ENCODE results near the gene KDR. TPM values are rescaled to one million over a fixed set of nuclear protein-coding genes. Genes with fewer than 3 reads are reported as not detected.
A peak's percentile ranks its signal among the peaks of the same experiment; 100 is the strongest.

KDR gene
- total RNA-seq, 4 donors from 2014 or later: 2.0 to 23.8 (median 5.9) TPM

DNA sequence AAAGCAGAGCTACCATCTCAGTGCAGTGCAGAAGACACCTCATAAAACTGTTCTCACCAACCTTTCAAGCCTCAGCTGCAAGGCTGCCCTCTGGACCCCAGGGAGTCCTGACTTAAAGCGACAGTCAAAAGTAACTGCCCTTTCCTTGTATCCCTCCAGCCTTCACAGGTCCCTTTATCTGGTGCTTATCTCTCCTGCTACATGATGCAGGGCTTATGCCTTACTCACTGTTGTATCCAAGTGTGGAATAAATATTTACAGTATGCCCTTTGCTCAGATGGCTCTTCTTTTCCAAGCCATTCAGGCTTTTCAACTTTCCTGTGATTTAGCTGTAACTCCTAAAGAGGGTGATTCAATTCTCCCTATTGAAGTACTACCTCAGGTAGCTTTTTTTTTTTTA, 92.6 kb downstream of the KDR start:
- Histone ChIP-seq H3K4me1 (peaks cover 7 to 40% (median 12%) of the 10 kb centered on the region in 3 donors), H3K4me3 (no peak overlapping the region), H3K27me3 (no peaks in the 10 kb centered on the region), H3K27ac (no peak overlapping the region), H3K36me3 (no peaks in the 10 kb centered on the region), H3K9me3 (no peaks in the 10 kb centered on the region)
- DNase-seq: no peak
- intact Hi-C loops (cut with DNase I): no loop called here
- no peak for TF ChIP-seq POLR2A (IDR thresholded peaks at IDR 0.05)
- TF ChIP-seq, protein P1, sequence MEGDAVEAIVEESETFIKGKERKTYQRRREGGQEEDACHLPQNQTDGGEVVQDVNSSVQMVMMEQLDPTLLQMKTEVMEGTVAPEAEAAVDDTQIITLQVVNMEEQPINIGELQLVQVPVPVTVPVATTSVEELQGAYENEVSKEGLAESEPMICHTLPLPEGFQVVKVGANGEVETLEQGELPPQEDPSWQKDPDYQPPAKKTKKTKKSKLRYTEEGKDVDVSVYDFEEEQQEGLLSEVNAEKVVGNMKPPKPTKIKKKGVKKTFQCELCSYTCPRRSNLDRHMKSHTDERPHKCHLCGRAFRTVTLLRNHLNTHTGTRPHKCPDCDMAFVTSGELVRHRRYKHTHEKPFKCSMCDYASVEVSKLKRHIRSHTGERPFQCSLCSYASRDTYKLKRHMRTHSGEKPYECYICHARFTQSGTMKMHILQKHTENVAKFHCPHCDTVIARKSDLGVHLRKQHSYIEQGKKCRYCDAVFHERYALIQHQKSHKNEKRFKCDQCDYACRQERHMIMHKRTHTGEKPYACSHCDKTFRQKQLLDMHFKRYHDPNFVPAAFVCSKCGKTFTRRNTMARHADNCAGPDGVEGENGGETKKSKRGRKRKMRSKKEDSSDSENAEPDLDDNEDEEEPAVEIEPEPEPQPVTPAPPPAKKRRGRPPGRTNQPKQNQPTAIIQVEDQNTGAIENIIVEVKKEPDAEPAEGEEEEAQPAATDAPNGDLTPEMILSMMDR (IDR thresholded peaks at IDR 0.05): no peak
- WGBS, 2 donors: 58 to 69% methylated on average over 1 of the region's 1 CpG

DNA sequence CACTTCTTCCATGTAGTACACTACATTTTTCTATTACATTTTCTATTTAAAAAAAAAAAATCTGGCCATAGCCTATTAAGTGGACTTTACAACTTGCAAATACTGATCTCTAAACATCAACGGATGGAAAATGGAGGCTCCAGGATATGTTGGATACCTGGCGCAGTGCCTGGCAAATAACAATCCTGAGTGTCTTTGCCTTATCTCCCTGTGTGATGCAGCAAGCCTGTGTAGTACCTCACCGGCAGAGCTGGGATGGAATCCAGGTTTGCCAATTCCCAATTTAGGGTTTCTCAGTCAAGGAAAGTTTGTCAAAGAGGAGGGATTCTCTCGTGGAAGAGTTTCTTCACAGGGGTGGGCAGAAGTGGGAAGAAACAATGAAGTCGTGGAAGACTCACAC, 93.2 kb downstream of the KDR start:
- DNase-seq: no peak
- TF ChIP-seq, protein P1 (IDR thresholded peaks at IDR 0.05): no peak
- TF ChIP-seq POLR2A (IDR thresholded peaks at IDR 0.05): no peak
- no peaks in the 10 kb centered on the region for H3K9me3 ChIP-seq
- H3K4me3 ChIP-seq: no peak overlapping the region
- peaks cover 7 to 36% (median 12%) of the 10 kb centered on the region in 3 donors for H3K4me1 ChIP-seq
- no peaks in the 10 kb centered on the region for H3K27me3 ChIP-seq
- intact Hi-C loops (cut with DNase I): no loop called here
- no peak overlapping the region for H3K27ac ChIP-seq
- no peaks in the 10 kb centered on the region for H3K36me3 ChIP-seq
- 78 to 79% methylated on average over 5 of the region's 5 CpGs for WGBS, 2 donors

DNA sequence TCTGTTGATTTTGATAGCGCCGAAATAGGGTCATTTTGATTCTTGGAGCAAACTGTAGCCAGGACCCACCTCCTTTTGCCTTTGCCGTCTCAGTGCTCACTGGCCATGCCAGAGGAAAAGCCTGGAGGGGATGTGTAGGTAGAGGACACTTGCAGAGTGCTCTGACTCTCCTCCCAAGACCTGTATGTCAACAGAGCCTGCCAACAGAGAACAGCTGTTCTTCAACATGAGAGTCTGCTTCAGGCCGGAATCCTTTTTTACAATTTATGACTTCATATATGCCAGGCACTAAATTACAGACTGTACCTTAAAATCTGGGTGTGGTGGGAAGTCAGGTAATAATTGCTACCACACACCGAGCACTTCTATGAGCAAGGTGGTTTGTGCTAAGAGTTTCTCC, 94.2 kb downstream of the KDR start:
- no peaks in the 10 kb centered on the region for H3K36me3 ChIP-seq
- no peaks in the 10 kb centered on the region for H3K27me3 ChIP-seq
- DNase-seq: no peak
- H3K27ac ChIP-seq: peak overlapping the region in 2 of 4 donors; percentile 45 to 55
- no peak overlapping the region for H3K4me3 ChIP-seq
- peaks cover 6 to 26% (median 7%) of the 10 kb centered on the region in 3 donors for H3K4me1 ChIP-seq
- intact Hi-C loops (cut with DNase I): no loop called here
- no peak for TF ChIP-seq POLR2A (IDR thresholded peaks at IDR 0.05)
- TF ChIP-seq, protein P1 (IDR thresholded peaks at IDR 0.05): no peak
- WGBS, 2 donors: 57 to 67% methylated on average over 5 of the region's 5 CpGs
- H3K9me3 ChIP-seq: no peaks in the 10 kb centered on the region

DNA sequence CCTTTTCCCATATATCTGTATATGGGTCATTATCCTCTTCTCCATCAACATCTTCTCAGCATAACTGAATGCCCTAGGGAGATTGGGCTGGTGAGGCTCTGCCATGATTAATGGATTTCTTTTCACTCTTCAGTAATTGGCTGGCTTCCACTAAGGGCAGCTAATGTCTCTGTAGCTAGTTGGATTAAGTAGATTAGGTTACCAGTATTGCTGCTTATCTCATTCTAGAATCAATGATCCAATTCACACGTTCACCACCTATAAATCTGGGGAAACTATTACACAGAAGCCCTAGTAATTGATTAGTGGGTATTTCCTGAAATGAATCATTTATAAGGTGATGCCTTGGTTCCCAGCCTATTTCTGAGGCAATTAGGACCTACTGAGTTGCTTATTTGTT, 94.8 kb downstream of the KDR start:
- intact Hi-C loops (cut with DNase I): no loop called here
- 17 to 31% methylated on average over 1 of the region's 1 CpG for WGBS, 2 donors
- no peak for DNase-seq
- H3K4me3 ChIP-seq: no peak overlapping the region
- no peaks in the 10 kb centered on the region for H3K9me3 ChIP-seq
- no peaks in the 10 kb centered on the region for H3K36me3 ChIP-seq
- H3K27me3 ChIP-seq: no peaks in the 10 kb centered on the region
- no peak for TF ChIP-seq POLR2A (IDR thresholded peaks at IDR 0.05)
- H3K27ac ChIP-seq: peak overlapping the region in 2 of 4 donors; percentile 45 to 55
- H3K4me1 ChIP-seq: peaks cover 6 to 26% (median 7%) of the 10 kb centered on the region in 3 donors

DNA sequence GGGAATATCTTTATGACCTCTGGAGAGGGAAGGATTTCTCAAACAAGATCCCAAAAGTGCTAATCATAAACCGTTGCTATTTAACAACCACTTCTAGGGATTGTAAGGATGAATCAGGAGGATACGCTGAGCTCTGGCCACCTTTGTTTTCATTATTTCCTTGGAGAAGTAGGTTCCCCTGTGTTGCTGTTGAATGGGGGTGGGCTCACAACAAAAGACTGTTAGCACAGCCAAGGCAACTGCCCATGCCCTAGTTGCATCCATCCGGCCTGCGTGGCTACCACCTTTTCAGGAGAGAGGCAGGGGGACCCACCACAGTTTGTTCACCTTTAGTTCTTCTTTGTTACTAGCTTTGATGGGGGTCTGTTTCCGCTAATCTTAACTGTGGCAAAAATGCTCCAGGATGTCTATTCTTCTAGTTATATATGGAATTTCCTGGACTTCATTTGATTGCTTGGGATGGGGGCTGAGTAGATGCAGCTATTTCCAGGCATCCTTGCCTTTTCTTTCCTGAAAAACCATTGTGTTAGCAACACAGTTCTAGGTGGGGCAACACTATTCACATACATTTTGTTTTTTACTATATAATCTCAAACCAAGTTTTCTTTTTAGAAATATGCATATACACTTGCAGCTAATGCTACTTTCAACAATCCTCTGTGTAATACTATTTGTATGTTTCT, 95.4 kb downstream of the KDR start:
- intact Hi-C loops (cut with DNase I): no loop called here
- TF ChIP-seq, protein P1 (IDR thresholded peaks at IDR 0.05): no peak
- TF ChIP-seq POLR2A (IDR thresholded peaks at IDR 0.05): no peak
- Histone ChIP-seq H3K9me3 (no peaks in the 10 kb centered on the region), H3K27ac (no peak overlapping the region), H3K4me1 (peaks cover 6 to 28% (median 7%) of the 10 kb centered on the region in 3 donors), H3K27me3 (no peaks in the 10 kb centered on the region), H3K36me3 (no peaks in the 10 kb centered on the region), H3K4me3 (no peak overlapping the region)
- 74 to 76% methylated on average over 5 of the region's 5 CpGs for WGBS, 2 donors
- no peak for DNase-seq
